ENCODE data around the gene CGB2.
"Not testable (repeated sequence)": the region's sequence is repeated elsewhere in the genome, so short reads cannot be mapped to it uniquely, and the experiment has no call there.

The CGB2 gene

GRCh38 chr19:49067554-49067953 is 35.9 kb downstream of the CGB2 start:
- no peak for DNase-seq (ENCODE audit: low read depth in 2 of 2)

GRCh38 chr19:49069026-49069425 is 37.3 kb downstream of the CGB2 start:
- DNase-seq (ENCODE audit: low read depth in 2 of 2) = no peak

GRCh38 chr19:49070416-49070815 is 38.7 kb downstream of the CGB2 start:
- no peak for DNase-seq (ENCODE audit: low read depth in 2 of 2)

- no peak for DNase-seq (ENCODE audit: low read depth in 2 of 2)
Measured at GRCh38 chr19:49071860-49072547, 40.3 kb downstream of the CGB2 start.

- DNase-seq (ENCODE audit: low read depth in 2 of 2) = no peak
Measured at GRCh38 chr19:49073514-49074378, 42.1 kb downstream of the CGB2 start.

GRCh38 chr19:49074869-49075268 is 43.2 kb downstream of the CGB2 start:
- not testable (repeated sequence) for DNase-seq (ENCODE audit: low read depth in 2 of 2)

- DNase-seq (ENCODE audit: low read depth in 2 of 2) = no peak
Measured at GRCh38 chr19:49080392-49080791, 48.7 kb downstream of the CGB2 start.

- DNase-seq (ENCODE audit: low read depth in 2 of 2) = no peak
Measured at GRCh38 chr19:49081273-49081672, 49.6 kb downstream of the CGB2 start.
